Measurements from ENCODE around the gene SP2.
"Not testable (repeated sequence)": the region's sequence is repeated elsewhere in the genome, so short reads cannot be mapped to it uniquely, and the experiment has no call there.

Gene SP2

DNA sequence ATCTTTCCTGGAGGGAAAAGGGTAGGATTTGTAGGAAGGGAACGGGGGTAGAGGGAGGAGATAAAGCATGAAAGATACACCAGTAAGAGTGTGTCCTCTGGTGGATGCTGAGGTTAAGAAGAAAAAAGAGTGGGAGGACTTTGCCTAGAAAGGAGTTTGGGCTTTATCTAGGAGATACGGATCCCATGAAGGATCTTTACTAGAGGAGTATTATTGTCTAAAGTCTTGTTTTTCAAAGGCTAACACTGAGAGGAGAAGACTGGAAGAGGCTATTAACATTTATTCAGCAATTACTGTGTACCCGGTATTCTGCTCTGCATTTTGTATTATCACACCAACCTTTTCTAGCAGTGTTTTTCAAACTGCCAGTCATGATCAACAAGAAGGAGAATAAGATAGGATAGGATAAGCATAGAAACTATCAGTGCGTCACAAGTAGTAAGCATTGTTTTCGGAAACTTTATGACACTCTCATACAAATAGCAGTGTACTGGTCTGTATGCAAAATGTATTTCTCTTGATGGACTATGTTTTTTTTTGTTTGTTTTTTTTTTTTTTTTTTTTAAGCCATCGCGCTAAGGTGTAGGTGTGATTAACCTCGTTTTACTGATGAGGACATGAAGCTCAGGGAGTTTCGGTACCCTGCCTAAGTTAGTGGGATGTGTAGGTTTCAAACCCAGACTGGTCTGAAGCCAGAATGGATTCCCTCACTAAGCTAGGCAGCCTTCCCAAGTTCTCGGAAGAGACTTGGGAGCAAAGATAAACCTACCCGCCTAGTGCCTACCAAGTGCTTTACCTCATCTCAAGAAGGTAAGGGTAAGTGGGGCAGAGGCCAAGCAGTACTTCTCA, 1.3 kb upstream of the SP2 start:
- DNase-seq: peak; percentile 22

DNA sequence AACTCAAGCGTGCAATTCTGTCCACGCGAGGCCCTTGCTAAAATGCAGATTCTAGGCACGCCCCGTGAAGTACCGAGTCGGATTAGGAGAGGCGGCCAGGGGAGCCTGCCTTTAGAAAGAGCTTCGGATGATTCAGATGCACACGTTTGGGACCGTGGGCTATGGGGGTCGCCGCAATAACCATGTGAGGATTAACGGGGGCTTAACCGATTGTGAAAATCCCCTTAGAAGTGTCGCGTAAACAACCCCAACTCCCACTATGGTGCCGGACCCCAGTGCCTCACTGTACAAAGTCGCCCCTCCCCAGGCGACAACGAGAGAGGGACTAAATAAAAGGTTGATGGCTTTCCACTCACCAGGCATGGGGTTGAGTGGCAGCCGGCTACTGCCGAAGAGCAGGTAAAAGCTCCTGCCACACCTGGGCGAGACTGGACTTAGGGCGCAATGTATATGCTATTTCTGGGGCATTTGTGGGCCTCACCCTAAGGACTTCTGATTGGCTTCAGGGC, 635 bp upstream of the SP2 start:
- peak; percentile 63 for DNase-seq

DNA sequence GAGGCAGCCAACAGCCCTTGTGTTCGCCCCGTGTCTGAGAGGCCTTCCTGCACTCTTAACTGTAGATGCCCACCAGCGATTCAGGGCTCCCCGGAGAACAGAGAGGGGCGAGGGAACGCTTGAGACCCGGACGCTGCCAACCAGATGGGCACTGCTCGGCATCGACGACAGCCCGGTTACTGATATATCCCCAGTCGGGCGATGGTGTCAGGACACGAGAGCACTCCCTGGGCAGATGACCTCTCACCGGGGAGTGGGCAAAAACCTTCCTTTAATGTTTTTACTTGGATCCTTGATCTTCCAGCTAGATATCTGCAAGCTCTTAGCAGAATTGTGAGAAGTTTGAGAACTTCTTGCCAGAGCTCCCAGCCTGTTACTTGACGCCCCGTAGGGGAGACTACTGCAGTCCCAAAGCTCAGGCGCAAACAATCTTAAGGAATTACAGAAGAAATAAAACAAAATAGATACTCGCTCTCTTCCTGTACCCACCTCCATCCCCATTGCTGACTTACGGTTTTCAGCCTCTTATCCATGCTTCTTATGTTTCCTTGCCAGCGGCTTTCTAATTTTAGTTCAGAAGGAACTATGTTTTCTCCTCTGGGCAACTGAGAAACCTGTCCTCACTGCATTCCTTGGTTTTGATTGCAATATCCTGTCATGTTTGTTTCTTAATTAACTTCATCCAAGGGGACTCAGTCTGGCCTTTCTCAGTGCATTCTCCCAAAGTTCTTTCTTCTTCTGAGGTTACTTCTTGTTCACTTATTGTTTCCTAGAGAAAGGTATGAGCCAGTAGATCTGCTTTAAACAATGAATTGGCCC, 845 bp downstream of the SP2 start:
- no peak for DNase-seq

DNA sequence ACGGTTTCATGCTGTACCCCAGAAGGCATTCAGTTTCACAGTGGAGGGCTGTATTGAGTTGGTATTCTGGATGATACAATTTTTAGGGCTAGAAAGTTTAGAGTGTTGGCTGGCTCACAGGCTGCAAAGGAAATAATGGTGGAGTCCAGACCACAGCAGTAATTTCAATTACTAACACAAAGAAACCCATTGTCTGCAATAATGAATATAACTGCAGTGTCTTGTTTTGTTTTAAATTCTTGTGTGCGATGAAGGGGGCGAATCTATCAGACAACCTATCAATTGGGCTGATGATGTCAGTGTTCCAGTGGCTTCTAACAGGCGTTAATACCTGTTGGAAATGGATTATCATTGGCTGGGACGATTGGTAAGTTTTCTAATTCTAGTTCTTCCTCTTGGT, 1.5 kb downstream of the SP2 start:
- no peak for DNase-seq

DNA sequence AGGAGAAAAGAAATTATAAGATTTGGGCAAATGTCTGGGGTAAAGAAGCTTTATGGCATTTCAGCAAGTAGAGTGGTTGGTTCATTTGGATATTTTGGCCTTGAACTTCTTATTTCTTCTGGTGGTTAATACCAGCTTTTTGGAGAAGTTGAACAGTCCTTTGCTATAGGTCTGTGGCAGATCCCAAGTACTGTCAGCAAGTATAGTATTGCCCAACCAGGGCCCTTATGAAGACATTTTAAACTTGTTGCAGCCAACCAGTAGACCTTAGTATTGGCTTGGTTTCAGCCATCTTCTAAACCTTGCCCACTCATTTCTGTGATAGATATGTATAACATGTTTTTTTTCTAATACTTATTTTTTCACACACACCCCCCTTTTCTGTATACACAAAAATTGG, 2.2 kb downstream of the SP2 start:
- peak; percentile 62 for DNase-seq

DNA sequence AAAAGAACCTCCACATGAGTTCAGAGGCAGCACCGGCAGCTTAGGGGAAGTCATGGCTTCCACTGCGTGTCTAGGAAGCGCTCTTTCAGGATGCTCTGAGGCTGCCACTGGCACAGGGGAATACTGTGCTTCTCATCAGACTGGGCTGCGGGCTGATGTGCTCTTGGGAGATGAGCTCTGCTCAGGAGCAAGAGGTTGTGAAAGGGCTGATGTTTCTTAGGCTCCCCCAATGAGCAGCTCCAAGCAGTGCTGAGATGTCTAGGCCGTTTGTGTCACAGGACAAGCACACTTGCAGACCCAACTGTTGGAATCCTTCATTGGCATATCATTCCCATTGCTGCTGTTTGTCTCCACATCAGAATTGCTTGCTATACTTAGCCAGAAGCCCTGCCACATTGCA, 3.6 kb downstream of the SP2 start:
- no peak for DNase-seq

DNA sequence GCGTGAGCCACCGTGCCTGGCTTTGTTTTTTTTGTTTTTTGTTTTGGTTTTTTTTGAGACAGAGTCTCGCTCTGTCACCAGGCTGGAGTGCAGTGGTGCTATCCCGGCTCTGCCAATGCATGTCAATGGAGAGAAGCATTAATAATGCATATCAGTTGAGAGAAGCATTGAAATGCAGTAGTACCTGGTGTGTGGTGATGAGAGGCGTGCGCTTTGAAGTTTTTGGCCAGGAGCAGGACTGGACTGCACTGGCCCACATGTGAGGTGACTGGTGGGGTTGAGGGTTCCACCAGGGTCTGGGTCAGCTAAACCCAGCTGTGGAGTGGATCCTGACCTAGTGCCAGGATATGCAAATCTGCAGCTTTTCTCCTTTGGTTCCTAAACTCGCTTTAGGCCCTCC, 5.4 kb downstream of the SP2 start:
- DNase-seq: no peak

DNA sequence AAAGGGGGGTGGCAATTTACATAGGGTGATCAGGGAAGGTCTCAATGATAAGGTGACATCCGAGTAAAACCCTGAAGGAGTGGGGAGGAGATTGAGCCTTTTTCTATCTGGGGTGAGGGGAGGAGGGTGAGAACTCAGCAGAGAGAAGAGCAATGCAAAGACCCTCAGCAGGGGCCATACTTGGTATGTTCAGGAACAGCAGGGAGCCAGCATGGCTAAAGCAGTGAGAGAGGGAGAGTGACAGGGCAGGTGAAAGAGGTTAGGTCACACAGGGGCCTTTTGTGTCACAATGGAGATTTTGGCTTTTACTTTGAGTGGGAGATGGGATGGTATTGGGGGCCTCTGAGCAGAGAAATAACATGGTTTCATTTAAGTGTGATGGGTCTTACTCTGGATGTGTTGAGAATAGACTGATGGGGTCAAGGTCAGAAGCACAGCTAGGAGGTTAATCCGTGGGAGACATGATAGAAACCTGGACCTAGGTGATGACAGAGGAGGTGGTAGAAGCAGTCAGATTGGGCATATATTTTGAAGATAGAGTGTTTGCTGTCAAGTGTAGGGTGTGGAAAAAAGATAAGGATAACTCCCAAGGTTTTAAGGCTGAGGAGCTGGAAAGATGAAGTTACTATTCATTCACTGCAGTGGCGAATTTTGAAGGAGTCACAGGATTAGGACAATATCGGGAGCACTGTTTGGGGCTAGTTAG, 6.2 kb downstream of the SP2 start:
- no peak for DNase-seq

DNA sequence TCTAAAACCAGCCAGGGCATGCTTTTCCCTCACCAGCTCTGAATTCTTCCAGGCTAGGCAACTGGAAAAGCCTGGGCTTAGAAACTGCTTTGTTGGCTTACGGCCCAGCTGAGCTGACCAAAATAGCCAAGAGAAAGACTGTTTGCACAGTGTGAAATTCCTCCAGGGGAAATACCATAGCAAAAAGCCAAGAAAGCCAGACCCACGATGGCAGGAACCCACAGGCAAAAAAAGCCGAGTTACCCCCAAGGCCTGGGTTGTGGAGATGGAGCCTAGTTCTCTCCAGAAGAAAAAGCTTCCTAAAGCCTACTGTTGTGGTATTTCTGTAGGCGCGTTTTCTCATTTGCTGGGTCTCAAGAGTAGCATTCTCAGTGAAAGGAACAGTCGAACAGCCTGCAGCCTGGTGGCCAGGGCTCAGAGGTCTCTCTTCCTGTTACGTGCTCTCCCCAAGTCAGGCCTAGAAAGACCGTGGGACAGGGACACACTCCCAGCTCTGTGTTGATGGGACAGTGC, 9.2 kb downstream of the SP2 start:
- DNase-seq: no peak

DNA sequence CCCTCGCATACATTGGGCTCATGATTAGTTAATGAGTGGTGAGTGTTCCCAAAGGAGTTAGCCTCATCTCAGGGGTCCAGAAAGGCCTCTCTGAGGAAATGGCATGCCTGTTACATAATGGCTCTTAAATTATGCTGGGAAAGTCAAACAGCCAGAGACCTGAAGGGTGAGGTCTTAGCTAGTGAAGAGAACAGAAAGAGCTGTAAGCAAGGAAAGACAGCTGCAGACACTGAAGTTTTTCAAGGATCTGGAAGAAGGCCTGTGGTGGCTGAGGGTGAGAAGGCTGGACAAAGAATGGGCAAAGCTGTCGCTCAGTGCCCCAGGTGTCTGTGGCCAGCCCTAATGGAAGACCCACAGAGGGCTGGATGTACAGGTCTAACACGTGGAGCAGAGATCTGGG, 10.4 kb downstream of the SP2 start:
- no peak for DNase-seq

DNA sequence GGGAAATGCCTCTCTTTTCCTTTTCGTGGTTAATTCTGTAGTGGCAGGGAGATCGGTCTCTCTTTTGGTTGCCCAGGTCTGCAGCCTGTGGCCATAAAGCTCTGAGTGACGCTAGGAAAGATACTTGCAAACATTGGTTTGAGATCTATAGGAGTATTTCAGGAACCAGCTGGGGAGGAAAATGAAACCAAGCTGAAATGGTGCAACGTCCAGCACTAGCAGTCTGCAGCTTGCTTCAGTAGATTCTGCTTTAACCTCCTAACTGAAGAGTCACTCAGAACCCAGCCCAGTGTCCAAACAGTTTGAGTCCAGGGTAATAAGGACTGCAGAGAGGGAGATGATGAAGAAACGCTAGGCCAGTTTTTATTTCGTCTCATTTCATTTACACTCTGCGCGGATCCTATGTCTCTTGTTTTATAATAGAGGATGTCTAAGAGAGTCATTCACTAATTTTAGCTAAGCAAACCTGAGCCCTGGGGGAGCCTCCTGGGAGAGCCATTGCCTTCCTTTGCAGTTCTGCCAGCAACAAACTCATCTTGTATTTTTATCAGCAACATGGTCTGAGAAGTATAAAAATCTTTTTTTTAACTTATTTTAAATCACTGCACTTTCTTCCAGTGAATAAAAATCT, 12.0 kb downstream of the SP2 start:
- DNase-seq: peak; percentile 47

DNA sequence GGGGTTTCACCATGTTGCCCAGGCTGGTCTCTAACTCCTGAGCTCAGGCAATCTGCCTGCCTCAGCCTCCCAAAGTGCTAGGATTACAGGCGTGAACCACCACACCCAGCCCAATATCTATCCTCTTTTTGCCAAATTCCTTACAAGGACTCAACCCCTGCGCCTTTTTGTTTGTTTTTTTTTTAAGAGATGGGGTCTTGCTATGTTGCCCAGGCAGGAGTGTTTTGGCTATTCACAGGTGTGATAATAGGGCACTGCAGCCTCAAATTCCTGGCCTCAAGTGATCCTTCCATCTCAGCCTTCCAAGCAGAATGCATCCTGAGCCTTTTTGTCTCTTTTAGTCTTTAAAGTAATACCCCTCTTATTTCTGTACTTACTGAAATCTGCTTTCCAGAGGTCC, 17.0 kb downstream of the SP2 start:
- DNase-seq: no peak

DNA sequence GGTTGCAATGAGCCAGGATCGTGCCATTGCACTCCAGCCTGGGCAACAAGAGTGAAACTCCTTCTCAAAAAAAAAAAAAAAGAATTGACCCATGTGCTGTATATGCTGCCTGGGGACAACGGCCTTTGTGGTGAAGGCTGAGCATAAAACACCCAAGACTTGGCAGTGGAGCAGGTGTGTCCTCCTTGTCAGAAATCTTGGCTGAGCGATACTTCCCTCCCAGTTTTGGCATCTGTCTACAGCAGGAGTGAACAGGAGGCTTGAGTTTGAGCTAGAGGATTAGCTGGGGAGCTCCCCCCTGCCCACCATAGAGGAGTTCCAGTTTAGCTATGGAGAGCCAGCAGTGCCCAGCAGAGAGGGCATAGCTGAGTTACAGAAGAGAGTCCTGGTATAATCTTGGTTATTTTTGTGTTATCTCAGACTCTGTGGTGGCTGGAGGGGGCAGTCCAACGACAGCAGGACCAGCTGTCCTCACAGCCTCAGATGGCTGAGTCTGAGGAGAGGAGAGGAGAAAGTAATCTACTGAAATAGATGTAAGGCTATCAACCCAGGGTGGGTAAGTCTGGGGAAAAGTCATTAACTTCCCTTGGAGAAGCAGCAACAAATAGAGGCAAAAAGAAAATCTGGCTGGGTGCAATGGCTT, 18.4 kb downstream of the SP2 start:
- DNase-seq: peak; percentile 39

DNA sequence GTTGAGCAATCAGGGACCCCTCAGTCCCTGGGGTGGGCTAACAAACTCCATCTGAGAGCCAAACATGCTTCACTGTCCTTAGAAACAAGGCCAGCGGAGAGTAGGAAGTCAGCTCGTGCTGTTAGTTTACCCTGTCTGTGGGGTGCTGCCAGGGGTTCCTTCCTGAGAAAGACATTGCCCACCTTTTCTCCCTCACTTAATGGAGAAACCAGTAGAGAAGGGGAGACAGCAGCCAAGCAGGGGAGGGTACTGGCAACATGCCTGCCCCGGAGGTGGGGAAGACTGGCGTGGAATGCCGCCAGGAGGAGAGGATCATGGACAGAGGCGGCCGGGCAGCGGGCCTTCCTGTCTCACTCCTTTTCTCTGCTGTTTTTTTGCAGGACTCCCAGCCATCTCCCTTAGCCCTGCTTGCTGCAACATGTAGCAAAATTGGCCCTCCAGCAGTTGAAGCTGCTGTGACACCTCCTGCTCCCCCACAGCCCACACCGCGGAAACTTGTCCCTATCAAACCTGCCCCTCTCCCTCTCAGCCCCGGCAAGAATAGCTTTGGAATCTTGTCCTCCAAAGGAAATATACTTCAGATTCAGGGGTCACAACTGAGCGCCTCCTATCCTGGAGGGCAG, 19.9 kb downstream of the SP2 start:
- DNase-seq: no peak

DNA sequence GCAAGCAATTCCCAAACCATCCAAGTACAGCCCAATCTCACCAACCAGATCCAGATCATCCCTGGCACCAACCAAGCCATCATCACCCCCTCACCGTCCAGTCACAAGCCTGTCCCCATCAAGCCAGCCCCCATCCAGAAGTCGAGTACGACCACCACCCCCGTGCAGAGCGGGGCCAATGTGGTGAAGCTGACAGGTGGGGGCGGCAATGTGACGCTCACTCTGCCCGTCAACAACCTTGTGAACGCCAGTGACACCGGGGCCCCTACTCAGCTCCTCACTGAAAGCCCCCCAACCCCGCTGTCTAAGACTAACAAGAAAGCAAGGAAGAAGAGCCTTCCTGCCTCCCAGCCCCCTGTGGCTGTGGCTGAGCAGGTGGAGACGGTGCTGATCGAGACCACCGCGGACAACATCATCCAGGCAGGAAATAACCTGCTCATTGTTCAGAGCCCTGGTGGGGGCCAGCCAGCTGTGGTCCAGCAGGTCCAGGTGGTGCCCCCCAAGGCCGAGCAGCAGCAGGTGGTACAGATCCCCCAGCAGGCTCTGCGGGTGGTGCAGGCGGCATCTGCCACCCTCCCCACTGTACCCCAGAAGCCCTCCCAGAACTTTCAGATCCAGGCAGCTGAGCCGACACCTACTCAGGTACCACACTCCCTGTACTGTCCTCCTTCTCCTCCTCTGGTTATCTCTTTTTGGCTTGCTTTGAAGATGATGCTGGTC, 20.6 kb downstream of the SP2 start:
- no peak for DNase-seq

DNA sequence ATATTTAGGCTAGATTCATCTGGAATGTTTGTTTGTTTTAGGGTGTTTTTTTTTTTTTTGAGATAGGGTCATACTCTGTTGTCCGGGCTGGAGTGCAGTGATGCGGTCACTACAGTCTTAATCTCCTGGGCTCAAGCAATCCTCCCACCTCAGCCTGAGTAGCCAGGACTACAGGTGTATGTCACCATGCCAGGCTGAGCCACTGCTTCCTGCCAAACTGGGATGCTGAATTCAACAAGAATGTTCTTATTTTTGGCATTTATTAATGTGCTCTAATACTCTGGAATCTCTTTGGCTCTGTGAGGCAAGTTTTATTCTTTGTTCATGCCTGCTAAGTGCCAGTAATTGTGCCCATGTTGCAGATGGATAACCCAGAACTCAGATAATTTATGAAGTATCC, 21.5 kb downstream of the SP2 start:
- no peak for DNase-seq

DNA sequence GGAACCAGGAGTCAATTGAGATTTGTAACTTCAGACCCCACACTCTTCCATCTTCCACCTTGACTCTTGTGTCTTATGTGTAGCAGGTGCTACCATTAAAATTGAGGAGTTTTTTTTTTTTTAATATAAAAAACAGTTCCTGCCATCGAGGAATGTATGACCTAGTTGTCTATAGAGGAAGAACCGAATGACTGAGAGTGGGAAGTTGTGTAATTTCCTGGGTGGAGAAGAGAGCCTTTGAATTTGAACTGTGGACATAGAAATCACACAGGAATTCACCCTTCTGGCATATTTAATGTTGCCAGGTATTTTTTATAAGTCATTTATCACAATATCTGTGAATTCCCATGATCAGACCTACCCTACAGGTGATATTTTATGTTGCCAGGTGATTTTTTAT, 22.0 kb downstream of the SP2 start:
- no peak for DNase-seq

DNA sequence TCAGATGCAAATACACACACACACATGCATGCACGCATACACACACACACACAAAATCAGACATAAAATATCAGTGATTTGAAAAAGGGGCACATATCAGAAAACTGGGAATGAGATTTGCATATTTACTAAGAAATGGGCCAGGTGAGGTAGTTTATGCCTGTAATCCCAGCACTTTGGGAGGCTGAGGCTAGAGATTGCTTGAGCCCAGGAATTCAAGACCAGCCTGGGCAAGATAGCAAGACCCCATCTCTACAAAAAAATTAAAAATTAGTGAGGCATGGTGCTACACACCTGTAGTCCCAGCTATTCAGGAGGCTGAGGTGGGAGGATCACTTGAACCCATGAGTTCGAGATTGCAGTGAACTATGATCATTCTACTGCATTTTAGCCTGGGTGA, 23.0 kb downstream of the SP2 start:
- DNase-seq: no peak

DNA sequence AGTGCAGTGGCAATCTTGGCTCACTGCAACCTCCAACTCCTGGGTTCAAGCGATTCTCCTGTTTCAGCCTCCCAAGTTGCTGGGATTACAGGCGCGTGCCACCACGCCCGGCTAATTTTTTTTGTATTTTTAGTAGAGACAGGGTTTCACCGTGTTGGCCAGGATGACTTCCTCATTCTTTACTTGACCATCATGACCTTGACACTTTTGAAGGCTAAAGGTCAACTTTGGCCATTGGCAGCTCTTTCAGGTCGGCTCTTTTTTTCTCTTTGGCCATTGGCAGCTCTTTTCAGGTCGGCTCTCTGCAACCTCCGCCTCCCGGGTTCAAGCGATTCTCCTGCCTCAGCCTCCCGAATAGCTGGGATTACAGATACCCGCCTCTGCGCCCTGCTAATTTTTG, 23.9 kb downstream of the SP2 start:
- DNase-seq: not testable (repeated sequence)

DNA sequence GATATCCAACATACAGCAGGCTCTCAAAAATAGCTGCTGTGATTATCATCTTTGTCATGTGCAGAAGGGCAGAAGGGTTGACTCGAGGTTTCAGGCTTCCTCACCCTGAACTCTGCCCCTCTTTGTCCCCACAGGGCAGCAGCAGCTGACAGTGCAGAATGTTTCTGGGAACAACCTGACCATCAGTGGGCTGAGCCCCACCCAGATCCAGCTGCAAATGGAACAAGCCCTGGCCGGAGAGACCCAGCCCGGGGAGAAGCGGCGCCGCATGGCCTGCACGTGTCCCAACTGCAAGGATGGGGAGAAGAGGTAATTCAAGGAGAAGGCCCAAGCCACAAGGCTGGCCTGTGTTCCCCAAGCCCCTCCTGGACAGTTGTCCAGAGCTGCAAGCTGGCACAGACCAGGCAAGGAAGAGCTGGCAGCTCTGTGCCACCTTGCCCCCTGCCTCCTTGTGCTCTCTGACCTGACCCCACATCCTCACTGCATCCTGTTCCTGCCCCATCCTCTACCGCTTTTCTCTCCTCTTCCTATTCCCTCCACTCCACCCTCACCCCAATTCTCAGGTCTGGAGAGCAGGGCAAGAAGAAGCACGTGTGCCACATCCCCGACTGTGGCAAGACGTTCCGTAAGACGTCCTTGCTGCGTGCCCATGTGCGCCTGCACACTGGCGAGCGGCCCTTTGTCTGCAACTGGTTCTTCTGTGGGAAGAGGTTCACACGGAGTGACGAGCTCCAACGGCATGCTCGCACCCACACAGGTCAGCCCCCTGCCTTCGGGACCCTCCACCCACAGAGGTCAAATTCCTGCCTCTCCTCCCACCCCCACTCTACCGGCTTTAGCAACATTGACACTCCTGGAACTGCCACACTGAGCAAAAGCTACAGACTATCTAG, 29.0 kb downstream of the SP2 start:
- no peak for DNase-seq
